GM18873 (cell line): ENCODE results near the gene EDEM1.
"Not testable (repeated sequence)": the region's sequence is repeated elsewhere in the genome, so short reads cannot be mapped to it uniquely, and the experiment has no call there.

Experiments
- ATAC-seq: cut with Tn5 transposase; IDR thresholded peaks from one replicate; pipeline ENCODE4 v1.9.1; 2021; ENCODE audit warnings: mild to moderate bottlenecking, moderate library complexity, moderate number of reproducible peaks; ENCODE audit not compliant: unreplicated experiment, low FRiP score

EDEM1 gene

GRCh38 chr3:5170975-5171374 is 16.5 kb upstream of the EDEM1 start:
- no peak for ATAC-seq

GRCh38 chr3:5172018-5172417 is 15.5 kb upstream of the EDEM1 start:
- ATAC-seq, result no peak

GRCh38 chr3:5179036-5179435 is 8.5 kb upstream of the EDEM1 start:
- ATAC-seq, result not testable (repeated sequence)

- ATAC-seq, result peak; percentile 80
These were observed 5.9 kb upstream of the EDEM1 start for GRCh38 chr3:5181469-5182141.

- not testable (repeated sequence) for ATAC-seq
These were observed 3.8 kb upstream of the EDEM1 start for GRCh38 chr3:5183714-5184113.

GRCh38 chr3:5184499-5184898 is 3.0 kb upstream of the EDEM1 start:
- ATAC-seq, result no peak

GRCh38 chr3:5185093-5185673 is 2.3 kb upstream of the EDEM1 start:
- ATAC-seq, result no peak

- no peak for ATAC-seq
These were observed 1.2 kb upstream of the EDEM1 start for GRCh38 chr3:5186089-5186857.

GRCh38 chr3:5186858-5187155 is 700 bp upstream of the EDEM1 start:
- no peak for ATAC-seq

GRCh38 chr3:5187920-5188418 is 462 bp downstream of the EDEM1 start:
- peak; percentile 3 for ATAC-seq

GRCh38 chr3:5188419-5189221 is 1.1 kb downstream of the EDEM1 start:
- ATAC-seq, result no peak

- no peak for ATAC-seq
These were observed 2.8 kb downstream of the EDEM1 start for GRCh38 chr3:5190147-5190791.

- no peak for ATAC-seq
These were observed 4.2 kb downstream of the EDEM1 start for GRCh38 chr3:5191555-5192304.

GRCh38 chr3:5192571-5193365 is 5.3 kb downstream of the EDEM1 start:
- ATAC-seq, result no peak

- ATAC-seq, result no peak
These were observed 6.8 kb downstream of the EDEM1 start for GRCh38 chr3:5194341-5194740.

GRCh38 chr3:5194801-5195509 is 7.4 kb downstream of the EDEM1 start:
- ATAC-seq, result peak; percentile 28

- ATAC-seq, result no peak
These were observed 8.1 kb downstream of the EDEM1 start for GRCh38 chr3:5195605-5196004.

GRCh38 chr3:5197022-5197421 is 9.5 kb downstream of the EDEM1 start:
- no peak for ATAC-seq
